Activated naive CD8-positive, alpha-beta T cell treated with anti-CD3 and anti-CD28 coated beads, Interleukin-2, amount 50 U/mL, for 24 hours (primary cell): ENCODE data around the gene OR4L1.
"Not testable (repeated sequence)": the region's sequence is repeated elsewhere in the genome, so short reads cannot be mapped to it uniquely, and the experiment has no call there.

ENCODE experiments used
- ATAC-seq: fragments of 150-1000 bp; cut with Tn5 transposase; one replicate; pipeline ENCODE4 v1.10.0; 2021
- DNase-seq: peaks from one replicate; pipeline ENCODE4 v3.0.0; 2021
- H3K27ac Mint-ChIP-seq: one replicate; pipeline ENCODE4 v1.8.0; 2021; ENCODE audit warnings: mild to moderate bottlenecking, mixed read lengths
- H3K27me3 Mint-ChIP-seq: one replicate; pipeline ENCODE4 v1.8.0; 2021; ENCODE audit warnings: mixed read lengths
- H3K36me3 Mint-ChIP-seq: one replicate; pipeline ENCODE4 v1.8.0; 2021; ENCODE audit warnings: low read depth, mixed read lengths
- H3K4me1 Mint-ChIP-seq: one replicate; pipeline ENCODE4 v1.8.0; 2021; ENCODE audit warnings: mixed read lengths
- H3K4me3 Mint-ChIP-seq: one replicate; pipeline ENCODE4 v1.8.0; 2021; ENCODE audit warnings: mild to moderate bottlenecking, moderate library complexity, mixed read lengths
- H3K9me3 Mint-ChIP-seq: one replicate; pipeline ENCODE4 v1.8.0; 2021; ENCODE audit warnings: mixed read lengths

OR4L1 gene, protein sequence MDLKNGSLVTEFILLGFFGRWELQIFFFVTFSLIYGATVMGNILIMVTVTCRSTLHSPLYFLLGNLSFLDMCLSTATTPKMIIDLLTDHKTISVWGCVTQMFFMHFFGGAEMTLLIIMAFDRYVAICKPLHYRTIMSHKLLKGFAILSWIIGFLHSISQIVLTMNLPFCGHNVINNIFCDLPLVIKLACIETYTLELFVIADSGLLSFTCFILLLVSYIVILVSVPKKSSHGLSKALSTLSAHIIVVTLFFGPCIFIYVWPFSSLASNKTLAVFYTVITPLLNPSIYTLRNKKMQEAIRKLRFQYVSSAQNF

GRCh38 chr14:20059745-20060144 lies at the start of gene OR4L1:
Gene OR4L1, plus strand, starts transcription at chr14:20060045. Its CDS starts 0 bp downstream, at chr14:20060045.
- Mint-ChIP-seq H3K4me3 (no peak within 1 kb of the TSS), H3K9me3 (no peaks in the 10 kb centered on the region), H3K4me1 (no peaks in the 10 kb centered on the region), H3K36me3 (no peaks in the 10 kb centered on the region), H3K27ac (no peak within 1 kb of the TSS), H3K27me3 (peaks cover 5% of the 10 kb centered on the region)
- ATAC-seq (no peak), DNase-seq (no peak)

DNA sequence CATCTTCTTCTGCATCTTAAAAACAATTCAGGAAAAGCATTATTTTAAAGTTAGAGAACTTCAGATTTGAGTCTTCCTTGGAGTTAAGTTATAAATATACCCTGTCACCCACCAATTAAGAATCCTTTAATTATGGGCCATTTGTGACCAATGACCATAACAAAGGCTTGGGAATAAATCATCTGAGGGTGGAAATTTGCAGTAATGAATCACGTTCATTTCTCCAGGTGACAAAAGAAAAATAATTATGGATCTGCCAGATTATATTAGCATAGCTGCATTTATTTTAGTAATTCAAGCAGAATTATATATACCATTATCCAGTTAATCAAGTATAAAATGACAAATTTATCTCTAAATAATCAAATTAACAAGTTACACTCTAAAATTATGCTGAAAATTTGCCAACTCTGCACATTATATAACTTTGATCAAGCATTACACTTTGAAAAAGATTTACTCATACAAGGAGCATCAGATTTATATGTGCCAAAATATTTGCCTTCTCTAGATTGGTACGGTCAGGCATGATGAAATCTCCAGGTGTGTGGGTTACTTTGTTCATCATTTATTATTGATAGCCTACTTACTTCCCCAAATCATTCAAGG lies 40.5 kb upstream of the OR4L1 start, which contains the start of gene OR4K14:
Gene OR4K14 (minus strand): TSS at position 51 of the 609 bp plus-strand sequence. CDS start 4,114 bp downstream, outside the sequence.
- ATAC-seq (no peak), DNase-seq (no peak)
- H3K4me3 Mint-ChIP-seq: no peak within 1 kb of the TSS
- H3K36me3 Mint-ChIP-seq: no peaks in the 10 kb centered on the region
- H3K27me3 Mint-ChIP-seq: peaks cover 2% of the 10 kb centered on the region
- peaks cover 6% of the 10 kb centered on the region for H3K9me3 Mint-ChIP-seq
- no peaks in the 10 kb centered on the region for H3K4me1 Mint-ChIP-seq
- no peak within 1 kb of the TSS for H3K27ac Mint-ChIP-seq

DNA sequence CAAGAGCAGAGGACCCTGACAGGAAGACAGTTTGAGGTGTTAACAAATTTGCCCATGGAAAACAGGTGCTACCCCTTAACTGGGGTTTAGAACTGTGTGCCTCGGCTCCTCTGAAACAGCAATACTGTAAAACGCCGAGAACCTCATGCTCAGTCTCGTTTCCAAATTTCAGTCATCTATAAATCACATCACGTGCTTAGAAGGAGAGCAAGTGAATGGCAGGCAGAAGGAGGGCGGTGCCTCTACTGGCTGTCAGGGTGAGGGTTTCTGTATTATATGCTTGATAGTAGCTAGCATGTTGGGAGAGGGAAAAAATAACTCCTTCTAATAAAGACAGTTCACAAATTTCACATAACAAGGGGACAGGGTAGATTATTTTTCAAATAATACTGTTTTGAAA lies 28.8 kb upstream of the OR4L1 start:
- H3K4me1 Mint-ChIP-seq: no peaks in the 10 kb centered on the region
- DNase-seq (no peak), ATAC-seq (no peak)
- peaks cover 3% of the 10 kb centered on the region for H3K9me3 Mint-ChIP-seq
- H3K27ac Mint-ChIP-seq: no peak overlapping the region
- H3K4me3 Mint-ChIP-seq: no peak overlapping the region
- H3K27me3 Mint-ChIP-seq: no peaks in the 10 kb centered on the region
- H3K36me3 Mint-ChIP-seq: no peaks in the 10 kb centered on the region

- ATAC-seq: no peak
- Mint-ChIP-seq H3K27me3 (no peaks in the 10 kb centered on the region), H3K36me3 (no peaks in the 10 kb centered on the region), H3K27ac (no peak overlapping the region), H3K4me1 (no peaks in the 10 kb centered on the region), H3K4me3 (no peak overlapping the region), H3K9me3 (no peaks in the 10 kb centered on the region)
- no peak for DNase-seq
These were observed 24.4 kb upstream of the OR4L1 start for GRCh38 chr14:20035449-20035848.

- H3K4me3 Mint-ChIP-seq: no peak within 1 kb of the TSS
- no peaks in the 10 kb centered on the region for H3K36me3 Mint-ChIP-seq
- DNase-seq: no peak
- no peaks in the 10 kb centered on the region for H3K27me3 Mint-ChIP-seq
- no peak for ATAC-seq
- no peaks in the 10 kb centered on the region for H3K9me3 Mint-ChIP-seq
- H3K4me1 Mint-ChIP-seq: no peaks in the 10 kb centered on the region
- no peak within 1 kb of the TSS for H3K27ac Mint-ChIP-seq
These were observed 23.9 kb upstream of the OR4L1 start, which contains the start of gene OR4K13 for GRCh38 chr14:20035938-20036337. Gene OR4K13, minus strand, starts transcription at chr14:20036038. Its CDS starts 1,280 bp downstream, at chr14:20034758.

DNA sequence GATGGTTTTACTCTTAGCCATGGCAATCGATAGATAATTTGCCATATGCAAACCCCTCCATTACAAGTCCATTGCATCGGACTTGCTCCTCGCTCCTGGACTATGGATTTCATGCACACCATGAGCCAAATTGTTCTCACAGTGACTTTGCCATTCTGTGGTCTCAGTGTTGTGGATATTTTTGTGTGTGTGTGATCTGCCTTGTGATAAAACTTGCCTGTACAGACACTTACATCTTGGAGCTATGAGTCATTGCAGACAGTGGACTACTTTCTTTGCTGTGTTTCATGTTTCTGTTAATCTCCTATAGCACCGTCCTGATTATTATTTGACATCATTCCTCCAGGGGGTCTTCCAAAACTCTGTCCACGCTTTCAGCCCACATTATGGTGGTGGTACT lies 15.6 kb upstream of the OR4L1 start:
- peaks cover 5% of the 10 kb centered on the region for H3K27me3 Mint-ChIP-seq
- H3K27ac Mint-ChIP-seq: no peak overlapping the region
- no peak overlapping the region for H3K4me3 Mint-ChIP-seq
- H3K4me1 Mint-ChIP-seq: no peaks in the 10 kb centered on the region
- no peak for DNase-seq
- ATAC-seq: no peak
- H3K9me3 Mint-ChIP-seq: no peaks in the 10 kb centered on the region
- H3K36me3 Mint-ChIP-seq: no peaks in the 10 kb centered on the region

GRCh38 chr14:20048202-20048601 lies 11.6 kb upstream of the OR4L1 start:
- ATAC-seq: no peak

DNA sequence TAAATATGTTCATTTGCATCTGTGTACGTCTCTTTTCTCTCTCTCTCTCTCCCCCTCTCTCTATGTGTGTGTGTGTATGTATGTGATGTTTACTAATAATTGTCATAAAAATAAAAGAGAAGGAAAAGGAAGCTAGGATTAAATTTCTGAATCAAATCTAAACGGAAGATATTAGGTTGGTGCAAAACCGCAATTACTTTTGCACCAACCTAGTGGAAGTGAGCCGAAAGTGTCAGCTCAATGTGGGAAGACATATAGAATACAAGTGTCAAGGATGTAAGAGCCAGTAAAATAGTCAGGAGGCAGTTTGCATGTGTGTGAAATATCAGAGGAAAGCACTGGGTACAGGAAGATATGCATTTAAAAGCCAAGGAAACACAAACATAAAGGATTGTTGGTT lies 32.2 kb downstream of the OR4L1 start:
- DNase-seq: no peak
- Mint-ChIP-seq H3K9me3 (no peaks in the 10 kb centered on the region), H3K27me3 (no peaks in the 10 kb centered on the region)

More at GRCh38 chr14:20048202-20048601, 11.6 kb upstream of the OR4L1 start:
- H3K27ac Mint-ChIP-seq: no peak overlapping the region
- H3K4me1 Mint-ChIP-seq: no peaks in the 10 kb centered on the region
- H3K36me3 Mint-ChIP-seq: no peaks in the 10 kb centered on the region
- no peak overlapping the region for H3K4me3 Mint-ChIP-seq
- no peaks in the 10 kb centered on the region for H3K9me3 Mint-ChIP-seq
- DNase-seq: no peak
- H3K27me3 Mint-ChIP-seq: peaks cover 8% of the 10 kb centered on the region

DNA sequence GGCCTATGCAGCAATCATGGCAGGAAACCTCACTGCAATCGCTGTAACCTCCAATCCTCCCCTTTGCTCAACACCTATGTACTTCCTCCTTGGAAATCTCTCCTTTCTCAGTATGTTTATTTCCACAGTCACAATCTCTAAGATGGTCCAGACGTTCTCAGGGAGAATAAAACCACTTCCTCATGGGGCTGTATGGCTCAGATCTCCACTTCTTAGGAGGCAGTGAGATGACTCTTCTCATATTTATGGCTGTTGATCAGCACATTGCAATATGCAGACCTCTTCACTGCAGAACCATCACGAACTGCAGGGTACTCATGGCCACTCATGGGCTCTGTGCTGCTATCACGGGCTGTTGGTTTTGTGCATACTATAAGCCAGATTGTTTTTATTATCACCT lies 33.6 kb downstream of the OR4L1 start:
- Mint-ChIP-seq H3K9me3 (no peaks in the 10 kb centered on the region), H3K4me3 (no peak overlapping the region), H3K36me3 (no peaks in the 10 kb centered on the region), H3K27me3 (no peaks in the 10 kb centered on the region), H3K4me1 (no peaks in the 10 kb centered on the region), H3K27ac (no peak overlapping the region)
- ATAC-seq (no peak), DNase-seq (no peak)

More for the DNA sequence above, 32.2 kb downstream of the OR4L1 start:
- H3K4me1 Mint-ChIP-seq: no peaks in the 10 kb centered on the region
- no peak for ATAC-seq
- H3K27ac Mint-ChIP-seq: no peak overlapping the region
- no peaks in the 10 kb centered on the region for H3K36me3 Mint-ChIP-seq
- no peak overlapping the region for H3K4me3 Mint-ChIP-seq

DNA sequence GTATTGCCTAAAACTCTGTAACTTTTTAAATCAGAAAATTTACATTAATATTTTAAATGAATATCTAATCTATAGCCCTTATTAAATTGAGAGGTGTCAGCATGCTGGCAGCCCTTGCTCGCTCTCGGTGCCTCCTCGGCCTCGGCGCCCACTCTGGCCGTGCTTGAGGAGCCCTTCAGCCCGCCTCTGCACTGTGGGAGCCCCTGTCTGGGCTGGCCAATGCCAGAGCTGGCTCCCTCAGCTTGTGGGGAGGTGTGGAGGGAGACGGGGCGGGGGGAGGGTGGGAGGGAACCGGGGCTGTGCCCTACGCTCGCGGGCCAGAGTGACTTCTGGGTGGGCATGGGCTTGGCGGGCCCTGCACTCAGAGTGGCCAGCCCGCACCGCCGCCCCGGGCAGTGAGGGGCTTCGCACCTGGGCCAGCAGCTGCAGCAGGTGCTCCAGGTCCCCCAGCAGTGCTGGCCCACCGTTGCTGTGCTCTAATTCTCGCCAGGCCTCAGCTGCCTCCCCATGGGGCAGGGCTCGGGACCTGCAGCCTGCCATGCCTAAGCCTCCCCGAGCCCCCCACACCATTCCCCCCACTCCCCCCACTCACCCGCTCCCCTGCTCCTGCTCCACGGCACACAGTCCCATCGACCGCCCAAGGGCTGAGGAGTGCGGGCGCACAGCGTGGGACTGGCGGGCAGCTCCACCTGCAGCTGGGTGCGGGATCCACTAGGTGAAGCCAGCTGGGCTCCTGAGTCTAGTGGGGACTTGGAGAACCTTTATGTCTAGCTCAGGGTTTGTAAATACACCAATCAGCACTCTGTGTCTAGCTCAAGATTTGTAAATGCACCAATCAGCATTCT lies 39.3 kb downstream of the OR4L1 start:
- not testable (repeated sequence) for DNase-seq, H3K36me3 Mint-ChIP-seq, ATAC-seq, H3K27me3 Mint-ChIP-seq, H3K9me3 Mint-ChIP-seq, H3K4me1 Mint-ChIP-seq, H3K27ac Mint-ChIP-seq, H3K4me3 Mint-ChIP-seq

- ATAC-seq (no peak), DNase-seq (no peak)
- H3K4me3 Mint-ChIP-seq: no peak within 1 kb of the TSS
- H3K27me3 Mint-ChIP-seq: peaks cover 3% of the 10 kb centered on the region
- H3K27ac Mint-ChIP-seq: no peak within 1 kb of the TSS
- no peaks in the 10 kb centered on the region for H3K9me3 Mint-ChIP-seq
- H3K36me3 Mint-ChIP-seq: no peaks in the 10 kb centered on the region
- no peaks in the 10 kb centered on the region for H3K4me1 Mint-ChIP-seq
These were observed 50.6 kb downstream of the OR4L1 start, which contains the start of gene OR4K17 for GRCh38 chr14:20110438-20110837. Gene OR4K17, plus strand, starts transcription at chr14:20110739. Its CDS starts 6,761 bp downstream, at chr14:20117500.
